Activated CD8-positive, alpha-beta memory T cell treated with anti-CD3 and anti-CD28 coated beads for 36 hours (primary cell): Measurements from ENCODE around the gene KANK4. TPM values are rescaled to one million over a fixed set of nuclear protein-coding genes. Genes with fewer than 3 reads are reported as not detected.

Source experiments
- CTCF ChIA-PET: fragments of 350-600 bp; sonication (Branson Sonifier 250); formaldehyde crosslinking; loops from one replicate; lab custom pipeline; 2021; ENCODE audit warnings: antibody characterized with exemption; lab: Charles Lee
- POLR2A ChIA-PET: fragments of 350-600 bp; sonication (Branson Sonifier 250); formaldehyde crosslinking; loops from one replicate; lab custom pipeline; 2021; ENCODE audit warnings: antibody characterized with exemption; lab: Charles Lee
- total RNA-seq, 2 experiments: library from RNA; stranded (reverse); gene quantifications; one replicate each; pipeline ENCODE4 v1.2.3, GENCODE V29; 2021

Gene KANK4
- not detected for total RNA-seq

DNA sequence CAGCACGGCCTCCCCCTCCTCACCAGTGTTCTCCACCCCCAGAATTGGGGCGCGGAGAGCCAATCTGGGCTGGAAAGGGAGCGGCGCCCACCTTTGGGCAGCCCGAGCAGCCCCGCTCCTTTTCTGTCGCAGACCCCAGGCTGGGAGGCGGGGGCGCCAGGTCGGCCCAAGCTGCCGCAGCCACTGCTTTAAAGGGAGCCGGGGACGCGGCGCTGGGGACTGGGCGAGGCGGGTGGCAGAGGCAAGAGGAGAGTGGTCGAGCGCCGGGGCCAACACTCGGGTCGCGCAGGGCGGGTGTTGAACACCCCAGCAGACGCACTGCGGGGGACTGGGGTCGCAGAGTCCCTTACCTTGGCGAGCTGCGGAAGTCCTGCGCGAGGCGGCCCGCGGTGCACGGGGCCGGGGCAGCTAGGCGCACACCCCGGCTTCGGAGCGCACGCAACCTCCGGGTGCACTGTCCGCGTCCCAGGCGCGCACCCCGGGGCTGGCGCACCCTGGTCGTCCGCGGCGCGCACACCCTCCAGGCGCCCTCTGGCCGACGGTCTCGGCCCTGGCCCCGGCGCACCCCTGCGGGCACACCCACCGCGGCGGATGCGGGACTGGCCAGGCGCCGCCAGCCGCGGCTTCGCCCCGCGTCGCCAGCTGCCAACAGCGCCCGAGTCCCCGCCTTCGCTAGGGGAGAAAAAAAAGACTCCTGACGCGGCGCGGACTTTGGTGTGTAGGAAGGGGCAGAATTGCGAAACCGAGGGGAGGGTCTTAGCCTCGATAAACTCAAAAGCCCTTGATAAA, at the start of gene KANK4:
KANK4 (minus strand) TSS at position 679 of the 789 bp plus-strand sequence. CDS start 37,870 bp downstream, outside the sequence.
- CTCF ChIA-PET, result no interaction called here
- POLR2A ChIA-PET, result no interaction called here

DNA sequence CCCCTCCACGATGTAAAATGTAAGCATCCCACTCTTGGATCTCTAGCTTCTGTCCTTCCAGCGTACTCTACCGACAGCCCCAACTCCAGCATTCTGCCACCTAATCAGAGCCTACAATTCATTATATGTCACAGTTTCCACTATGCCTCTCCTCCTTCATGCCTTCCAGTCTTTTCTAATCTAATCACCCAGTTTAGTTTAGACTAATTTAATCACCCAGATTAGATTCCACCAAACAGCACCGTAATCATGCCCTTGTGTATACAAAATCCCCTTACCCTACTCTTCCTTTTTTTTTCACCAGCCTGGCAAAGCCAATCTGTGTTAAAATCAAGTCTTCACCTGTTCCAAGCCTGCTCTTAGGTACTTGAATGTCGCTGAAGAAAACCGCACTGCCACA, 49.8 kb upstream of the KANK4 start:
- CTCF ChIA-PET, result no interaction called here
- POLR2A ChIA-PET, result no interaction called here

DNA sequence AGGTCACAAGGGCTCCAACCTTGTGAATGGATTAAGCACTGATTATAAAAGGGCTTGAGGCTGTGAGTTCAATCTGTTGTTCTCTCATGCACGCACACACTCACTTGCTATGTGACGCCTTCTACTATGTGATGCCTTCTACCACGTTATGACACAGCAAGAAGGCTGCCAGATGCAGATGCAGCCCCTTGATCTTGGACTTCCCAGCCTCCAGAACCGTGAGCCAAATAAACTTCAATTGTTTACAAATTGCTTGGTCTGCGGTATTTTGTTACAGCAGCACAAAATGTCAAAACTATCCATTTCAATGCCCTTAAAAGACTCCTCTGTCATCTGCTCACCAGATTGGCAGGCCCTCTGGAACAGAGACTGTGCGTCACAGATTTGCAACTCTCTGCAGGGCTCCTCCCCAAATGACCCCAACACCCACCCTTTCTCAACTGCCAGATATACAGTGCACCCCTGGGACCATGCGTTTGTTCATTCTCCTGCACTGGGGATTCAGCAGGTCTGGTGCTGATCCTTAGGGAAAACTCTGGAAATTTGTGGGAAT, 47.8 kb upstream of the KANK4 start:
- CTCF ChIA-PET, result no interaction called here
- POLR2A ChIA-PET, result no interaction called here

- ChIA-PET CTCF (no interaction called here), POLR2A (no interaction called here)
Measured at GRCh38 chr1:62364721-62365120, 45.5 kb upstream of the KANK4 start.

- POLR2A ChIA-PET, result no interaction called here
- CTCF ChIA-PET, result no interaction called here
Measured at GRCh38 chr1:62362926-62363325, 43.7 kb upstream of the KANK4 start.

DNA sequence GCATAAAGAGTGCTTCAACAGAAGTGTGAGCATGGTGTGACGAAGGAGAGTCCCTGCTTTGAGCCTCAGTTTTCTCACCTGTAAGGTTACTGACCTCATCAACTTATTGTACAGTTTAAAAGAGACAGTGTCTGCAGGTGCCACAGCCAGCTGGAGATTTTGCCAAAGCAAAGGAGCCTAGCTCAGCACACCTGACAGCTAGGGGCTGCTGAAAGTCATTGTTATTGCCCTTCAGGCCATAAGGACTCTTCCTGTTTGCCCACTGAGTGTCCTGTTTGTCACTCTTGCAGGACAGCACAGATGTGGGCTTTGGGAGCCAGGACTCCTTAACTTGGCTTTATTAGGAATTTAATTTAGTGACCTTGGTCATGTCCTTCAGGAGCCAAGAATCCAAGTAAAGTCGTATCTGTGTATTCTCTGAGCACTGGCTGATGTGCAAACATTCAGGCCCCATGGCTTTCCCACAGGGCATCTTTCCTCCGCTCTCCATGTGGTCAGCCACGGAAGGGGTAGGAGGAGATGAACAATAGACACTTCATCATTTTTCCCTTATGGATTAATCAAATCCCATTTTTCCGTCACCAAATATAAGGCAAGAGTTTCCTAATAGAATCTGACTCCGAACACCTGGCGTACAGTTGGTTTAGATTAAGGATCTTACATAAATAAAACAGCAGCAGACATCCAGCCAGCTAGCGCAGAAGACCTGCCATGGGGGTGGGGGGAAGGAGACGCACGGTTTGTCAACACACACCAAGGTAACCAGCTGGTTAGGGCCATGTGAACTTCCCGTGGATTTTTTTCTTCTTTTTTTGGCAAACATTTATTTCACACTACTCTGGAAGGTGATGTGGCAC, 43.1 kb upstream of the KANK4 start:
- ChIA-PET POLR2A (no interaction called here), CTCF (no interaction called here)

GRCh38 chr1:62361431-62361830, 42.2 kb upstream of the KANK4 start:
- CTCF ChIA-PET, result no interaction called here
- POLR2A ChIA-PET, result no interaction called here

DNA sequence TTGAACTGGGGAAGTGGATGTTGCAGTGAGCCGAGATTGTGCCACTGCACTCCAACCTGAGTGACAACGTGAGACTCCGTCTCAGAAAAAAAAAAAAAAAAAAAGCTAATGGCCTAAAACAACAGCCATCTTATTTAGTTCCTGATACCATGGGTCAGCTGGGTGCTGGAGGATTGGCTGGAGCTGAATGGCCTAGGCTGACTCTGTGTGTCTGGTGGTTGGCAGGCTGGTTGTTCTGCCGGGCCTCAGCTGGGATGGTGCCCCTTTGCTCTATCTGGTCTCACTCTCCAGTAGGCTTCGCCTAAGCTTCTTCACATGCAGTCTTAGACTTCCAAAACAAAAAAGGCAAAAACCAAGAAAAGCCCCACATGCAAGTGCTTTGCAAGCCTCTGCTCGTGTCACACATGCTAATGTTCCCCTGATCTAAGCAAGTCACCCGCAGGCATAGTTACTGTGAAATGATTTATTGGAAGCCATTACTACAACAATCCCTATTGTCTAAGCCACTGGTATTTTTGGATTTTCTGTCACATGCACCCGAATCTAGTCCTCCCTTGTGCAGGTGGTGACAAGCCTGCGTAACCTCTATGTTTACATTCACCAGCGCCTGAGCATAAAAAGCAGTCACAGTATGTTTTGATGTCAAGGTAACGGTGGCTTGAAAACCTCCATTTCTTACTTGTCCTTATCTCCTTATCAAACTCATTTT, 39.6 kb upstream of the KANK4 start:
- POLR2A ChIA-PET, result no interaction called here
- CTCF ChIA-PET, result interaction anchor here (0.6 kb wide), 1 partner anchor 480 kb away, joined by 4 read pairs; no protein-coding TSS in a partner anchor

DNA sequence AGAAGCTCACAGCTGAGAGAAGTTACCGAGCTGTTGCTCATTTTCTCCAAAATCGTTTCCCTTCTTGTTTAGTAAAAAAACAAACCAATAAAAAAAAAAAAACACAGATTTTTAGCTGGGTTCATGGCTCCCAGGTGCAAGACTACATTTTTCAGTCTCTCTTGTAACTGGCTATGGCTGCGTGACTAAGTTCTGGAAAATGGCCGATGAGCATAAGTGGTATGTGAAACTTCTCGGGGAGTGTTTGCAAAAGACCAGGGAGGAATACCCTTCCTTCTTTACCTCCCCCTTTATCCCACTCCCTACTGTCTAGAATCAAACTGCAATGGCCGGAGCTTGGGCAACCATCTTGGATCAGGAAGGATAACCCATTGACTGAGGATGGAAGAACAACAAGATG, 38.7 kb upstream of the KANK4 start:
- ChIA-PET POLR2A (no interaction called here), CTCF (no interaction called here)

GRCh38 chr1:62356257-62356835, 37.1 kb upstream of the KANK4 start:
- CTCF ChIA-PET, result no interaction called here
- POLR2A ChIA-PET, result no interaction called here

GRCh38 chr1:62355095-62355494, 35.9 kb upstream of the KANK4 start:
- POLR2A ChIA-PET, result no interaction called here
- CTCF ChIA-PET, result interaction anchor here (0.6 kb wide), 1 partner anchor 34 kb away, joined by 3 read pairs; no protein-coding TSS in a partner anchor

- ChIA-PET CTCF (no interaction called here), POLR2A (no interaction called here)
Measured at GRCh38 chr1:62353853-62354252, 34.6 kb upstream of the KANK4 start.

DNA sequence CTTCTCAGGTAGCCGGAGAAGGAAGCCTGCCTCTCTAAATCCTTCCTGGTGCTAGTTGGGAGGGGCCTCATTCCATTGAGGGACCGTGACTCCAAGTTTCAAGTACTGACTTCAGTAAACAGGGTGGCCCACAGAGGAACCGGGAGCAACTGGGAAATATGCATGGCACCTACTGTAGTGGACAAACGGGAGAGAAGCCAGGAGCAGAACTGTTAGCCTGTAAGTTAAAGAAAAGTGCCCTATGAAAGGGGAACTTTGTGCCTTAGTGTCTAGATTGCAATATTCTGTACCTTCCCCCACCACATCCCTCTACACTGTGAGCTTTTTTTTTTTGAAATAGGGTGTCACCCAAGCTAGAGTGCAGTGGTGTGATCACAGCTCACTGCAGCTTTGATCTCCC, 33.2 kb upstream of the KANK4 start:
- ChIA-PET CTCF (no interaction called here), POLR2A (no interaction called here)

- CTCF ChIA-PET, result no interaction called here
- POLR2A ChIA-PET, result no interaction called here
Measured at GRCh38 chr1:62349470-62350233, 30.4 kb upstream of the KANK4 start.

DNA sequence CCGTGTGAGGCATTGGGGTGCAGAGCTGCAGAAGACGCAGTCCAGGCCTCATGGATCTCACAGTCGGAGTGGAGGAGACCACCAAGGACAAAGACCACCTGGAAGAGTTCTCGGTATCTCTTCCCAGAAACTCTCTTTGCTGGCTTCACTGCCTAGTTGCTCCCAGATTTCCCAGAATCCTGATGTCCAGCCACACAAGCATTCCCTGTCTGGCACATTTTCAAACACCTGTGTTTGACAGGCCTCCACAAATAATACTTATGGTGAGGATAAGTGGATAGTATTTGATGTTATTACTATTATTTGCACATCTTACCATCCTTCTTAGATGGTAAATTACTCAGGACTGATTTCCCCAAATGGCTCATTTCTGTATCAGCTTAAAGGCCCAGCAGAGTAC, 27.7 kb upstream of the KANK4 start:
- POLR2A ChIA-PET, result no interaction called here
- CTCF ChIA-PET, result no interaction called here

- ChIA-PET CTCF (interaction anchor here (0.7 kb wide), 1 partner anchor 81 kb away, joined by 5 read pairs; no protein-coding TSS in a partner anchor), POLR2A (no interaction called here)
Measured at GRCh38 chr1:62343911-62344310, 24.7 kb upstream of the KANK4 start.

DNA sequence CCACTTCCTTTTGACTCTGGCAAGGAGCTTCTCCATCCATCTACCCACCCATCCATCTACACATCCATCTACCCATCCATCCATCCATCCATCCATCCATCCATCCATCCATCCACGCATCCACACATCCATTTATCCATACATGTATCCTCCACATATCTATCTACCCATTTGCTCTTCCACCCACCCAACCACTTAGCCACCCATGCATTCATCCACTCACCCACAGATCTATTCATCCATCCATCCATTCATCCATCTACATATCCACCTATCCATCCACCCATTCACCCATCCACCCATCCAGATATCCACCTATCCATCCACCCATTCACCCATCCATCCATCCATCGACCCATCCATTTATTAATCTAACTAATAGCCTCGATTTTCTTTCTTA, 23.0 kb upstream of the KANK4 start:
- CTCF ChIA-PET, result no interaction called here
- POLR2A ChIA-PET, result no interaction called here

GRCh38 chr1:62341615-62342014, 22.4 kb upstream of the KANK4 start:
- CTCF ChIA-PET, result no interaction called here
- POLR2A ChIA-PET, result no interaction called here

DNA sequence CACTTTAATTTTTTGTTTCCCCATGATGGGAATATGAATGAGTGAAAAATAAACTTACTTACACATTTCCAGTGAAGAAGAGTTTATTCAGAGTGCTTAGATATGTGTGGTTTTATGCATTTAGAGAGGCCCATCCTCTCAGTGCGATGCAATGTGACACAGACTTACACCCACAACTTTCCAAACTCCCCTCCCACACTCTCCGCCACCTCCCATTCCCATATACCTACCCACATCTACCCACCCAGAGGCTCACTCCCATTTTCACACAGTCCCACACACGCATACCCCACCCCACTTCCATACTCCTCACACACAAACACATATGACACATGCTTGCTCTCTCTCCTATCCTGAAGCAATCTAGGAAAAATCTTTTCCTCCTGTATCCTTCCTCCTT, 21.9 kb upstream of the KANK4 start:
- ChIA-PET POLR2A (no interaction called here), CTCF (no interaction called here)
